HG03039 (cell line): ENCODE measurements around the gene MYLK3.

Source experiments
- ATAC-seq: cut with Tn5 transposase; IDR thresholded peaks from one replicate; pipeline ENCODE4 v1.9.1; 2021; ENCODE audit warnings: mild to moderate bottlenecking, moderate library complexity; ENCODE audit not compliant: unreplicated experiment

Gene MYLK3

GRCh38 chr16:46759309-46759708, 11.2 kb upstream of the MYLK3 start:
- ATAC-seq = no peak

- no peak for ATAC-seq
These were observed 9.4 kb upstream of the MYLK3 start for GRCh38 chr16:46757339-46758050.

GRCh38 chr16:46756772-46757171, 8.6 kb upstream of the MYLK3 start:
- ATAC-seq = no peak

GRCh38 chr16:46753015-46753414, 4.9 kb upstream of the MYLK3 start:
- ATAC-seq = no peak

- no peak for ATAC-seq
These were observed 3.2 kb upstream of the MYLK3 start for GRCh38 chr16:46751381-46751780.

GRCh38 chr16:46748775-46749705, 896 bp upstream of the MYLK3 start:
- no peak for ATAC-seq

GRCh38 chr16:46746821-46747776, 1.0 kb downstream of the MYLK3 start:
- no peak for ATAC-seq

GRCh38 chr16:46745617-46746016, 2.5 kb downstream of the MYLK3 start:
- ATAC-seq = no peak

- ATAC-seq = no peak
These were observed 4.9 kb downstream of the MYLK3 start for GRCh38 chr16:46743232-46743719.

GRCh38 chr16:46739934-46740333, 8.2 kb downstream of the MYLK3 start:
- ATAC-seq = no peak

GRCh38 chr16:46737621-46738214, 10.4 kb downstream of the MYLK3 start:
- ATAC-seq = no peak

- no peak for ATAC-seq
These were observed 11.4 kb downstream of the MYLK3 start for GRCh38 chr16:46736695-46737094.

- ATAC-seq = no peak
These were observed 14.8 kb downstream of the MYLK3 start for GRCh38 chr16:46733319-46733830.

- no peak for ATAC-seq
These were observed 15.6 kb downstream of the MYLK3 start for GRCh38 chr16:46732561-46732960.

- ATAC-seq = no peak
These were observed 16.2 kb downstream of the MYLK3 start for GRCh38 chr16:46731691-46732555.

GRCh38 chr16:46730801-46731690, 17.1 kb downstream of the MYLK3 start:
- ATAC-seq = no peak

- ATAC-seq = no peak
These were observed 18.0 kb downstream of the MYLK3 start for GRCh38 chr16:46730126-46730525.

GRCh38 chr16:46729326-46729995, 18.7 kb downstream of the MYLK3 start:
- ATAC-seq = no peak
